Caki2 (cell line): Measurements from ENCODE around the gene VPS26A. TPM values are rescaled to one million over a fixed set of nuclear protein-coding genes. Genes with fewer than 3 reads are reported as not detected.
"Not testable (repeated sequence)": the region's sequence is repeated elsewhere in the genome, so short reads cannot be mapped to it uniquely, and the experiment has no call there.

Experiments
- DNase-seq: peaks from one replicate; pipeline ENCODE4 v3.0.0-alpha.2; 2015; ENCODE audit warnings: low read depth
- in situ Hi-C: cut with HindIII; loops from 2 replicates; pipeline ENCODE4 v1.10.0; 2016; ENCODE audit warnings: low sequenced_read_pairs, low pct_unique_long_range_greater_than_20kb, mixed read lengths
- total RNA-seq: library from RNA; depleted of rRNA; stranded (reverse); fragments of >200 nt; shearing (Covaris generic); gene quantifications from 2 replicates; pipeline ENCODE4 v1.2.3, GENCODE V29; 2014; ENCODE audit warnings: low replicate concordance

VPS26A gene
- total RNA-seq, 1 experiment from 2014 or later = 25.2 TPM

- no peak for DNase-seq
- in situ Hi-C loops = no loop called here
These were observed 28.0 kb downstream of the VPS26A start for GRCh38 chr10:69151984-69152383.

DNA sequence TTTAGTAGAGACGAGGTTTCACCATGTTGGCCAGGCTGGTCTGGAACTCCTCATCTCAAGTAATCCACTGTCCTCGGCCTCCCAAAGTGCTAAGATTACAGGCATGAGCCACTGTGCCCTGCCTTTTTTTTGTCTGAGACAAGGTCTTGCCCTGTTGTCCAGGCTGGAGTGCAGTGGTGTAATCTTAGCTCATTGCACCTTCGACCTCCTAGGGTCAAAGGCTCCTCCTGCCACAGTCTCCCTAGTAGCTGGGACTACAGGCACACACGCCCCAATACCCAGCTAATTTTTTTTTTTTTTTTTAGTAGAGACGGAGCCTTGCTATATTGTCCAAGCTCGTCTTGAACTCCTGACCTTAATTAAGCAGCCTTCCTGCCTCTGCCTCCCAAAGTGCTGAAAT is 29.2 kb downstream of the VPS26A start:
- in situ Hi-C loops = no loop called here
- no peak for DNase-seq

DNA sequence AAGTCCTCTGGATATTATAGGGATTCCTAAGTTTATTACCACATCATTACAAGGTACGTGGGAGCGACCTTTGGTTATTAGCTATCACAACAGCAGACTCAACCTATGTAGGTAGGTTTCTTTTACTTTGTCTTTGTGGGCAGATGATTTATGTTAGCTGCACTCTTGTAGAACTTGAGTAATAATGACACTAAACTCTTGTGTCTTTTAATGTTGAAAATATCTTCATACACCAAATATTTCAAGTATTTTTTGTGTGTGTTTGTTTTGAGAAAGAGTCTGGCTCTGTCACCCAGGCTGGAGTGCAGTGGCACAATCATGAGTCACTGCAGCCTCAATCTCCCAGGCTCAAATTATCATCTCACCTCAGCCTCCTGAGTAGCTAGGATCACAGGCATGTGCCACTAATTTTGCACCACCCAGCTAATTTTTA is 36.8 kb downstream of the VPS26A start:
- in situ Hi-C loops = no loop called here
- peak; percentile 65 for DNase-seq

DNA sequence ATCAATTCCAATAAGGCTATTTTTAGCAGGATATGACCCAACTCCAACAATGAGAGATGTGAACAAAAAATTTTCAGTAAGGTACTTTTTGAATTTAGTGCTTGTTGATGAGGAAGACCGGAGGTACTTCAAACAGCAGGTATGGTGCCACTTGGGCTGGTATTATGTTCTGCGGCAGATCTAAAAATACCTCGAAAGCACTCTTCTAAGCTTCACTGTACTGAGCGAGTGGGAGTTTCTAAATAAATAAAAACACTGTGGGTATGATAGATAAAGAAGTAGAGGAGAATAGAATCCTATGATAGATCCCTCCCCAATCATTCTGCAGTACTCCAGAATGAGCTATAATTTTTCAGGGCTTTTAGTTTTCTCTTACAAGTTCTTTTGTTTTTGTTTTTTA is 44.5 kb downstream of the VPS26A start:
- no peak for DNase-seq
- in situ Hi-C loops = no loop called here

- in situ Hi-C loops = no loop called here
- DNase-seq = no peak
These were observed 48.4 kb downstream of the VPS26A start for GRCh38 chr10:69172241-69172982.

GRCh38 chr10:69175326-69175725 is 51.3 kb downstream of the VPS26A start:
- in situ Hi-C loops, DNase-seq: not testable (repeated sequence)

- DNase-seq = no peak
- in situ Hi-C loops = no loop called here
These were observed 52.8 kb downstream of the VPS26A start for GRCh38 chr10:69176823-69177222.

DNA sequence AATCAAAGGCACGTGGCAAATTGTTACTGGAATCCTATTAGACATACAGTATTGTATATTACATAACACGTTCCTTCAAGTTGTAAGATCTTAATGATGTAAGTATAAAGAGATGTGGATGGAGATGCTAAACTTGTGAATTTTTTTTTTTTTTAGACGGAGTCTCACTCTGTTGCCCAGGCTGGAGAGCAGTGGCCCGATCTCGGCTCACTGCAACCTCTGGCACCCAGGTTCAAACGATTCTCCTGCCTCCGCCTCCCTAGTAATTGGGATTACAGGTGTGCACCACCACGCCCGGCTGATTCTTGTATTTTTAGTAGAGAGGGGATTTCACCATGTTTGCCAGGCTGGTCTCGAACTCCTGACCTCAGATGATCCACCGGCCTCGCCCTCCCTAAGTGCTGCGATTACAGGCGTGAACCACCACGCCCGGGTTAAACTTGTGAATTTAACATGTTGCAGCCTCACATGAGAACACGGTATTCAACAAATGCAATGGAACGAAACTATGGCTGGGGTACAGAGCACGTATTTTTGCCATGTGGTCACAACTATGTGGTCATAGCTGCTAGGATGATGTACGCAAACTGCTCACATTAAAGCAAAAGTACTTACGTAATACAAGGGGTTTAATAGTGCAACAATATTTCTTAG is 55.2 kb downstream of the VPS26A start:
- in situ Hi-C loops = no loop called here
- DNase-seq = no peak

GRCh38 chr10:69179743-69180524 is 56.0 kb downstream of the VPS26A start, which contains the start of gene SUPV3L1:
SUPV3L1 (plus strand) TSS chr10:69180234; CDS start chr10:69180292, 58 bp downstream.
- in situ Hi-C loops = no loop called here
- DNase-seq = peak; percentile 97

- no peak for DNase-seq
- in situ Hi-C loops = no loop called here
These were observed 56.7 kb downstream of the VPS26A start for GRCh38 chr10:69180525-69181204.

- no peak for DNase-seq
- in situ Hi-C loops = no loop called here
These were observed 57.5 kb downstream of the VPS26A start for GRCh38 chr10:69181433-69181832.

DNA sequence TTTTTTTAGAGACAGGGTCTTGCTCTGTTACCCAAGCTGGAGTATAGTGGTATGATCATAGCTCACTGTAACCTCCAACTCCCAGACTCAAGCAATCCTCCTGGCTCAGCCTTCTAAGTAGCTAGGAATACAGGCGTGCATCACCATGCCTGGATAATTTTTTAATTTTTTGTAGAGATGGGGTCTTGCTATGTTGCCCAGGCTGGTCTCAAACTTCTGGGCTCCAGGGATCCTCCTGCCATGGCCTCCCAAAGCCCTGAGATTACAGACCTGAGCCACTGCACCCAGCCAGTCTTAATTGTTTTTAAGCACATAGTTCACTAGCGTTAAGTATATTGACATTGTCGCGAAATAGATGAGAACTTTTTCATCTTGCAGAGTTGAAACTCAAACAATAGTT is 58.0 kb downstream of the VPS26A start:
- DNase-seq = no peak
- in situ Hi-C loops = no loop called here

GRCh38 chr10:69186524-69186923 is 62.5 kb downstream of the VPS26A start:
- in situ Hi-C loops = no loop called here
- DNase-seq = no peak

- DNase-seq = no peak
These were observed 77.1 kb downstream of the VPS26A start for GRCh38 chr10:69201045-69201444.

DNA sequence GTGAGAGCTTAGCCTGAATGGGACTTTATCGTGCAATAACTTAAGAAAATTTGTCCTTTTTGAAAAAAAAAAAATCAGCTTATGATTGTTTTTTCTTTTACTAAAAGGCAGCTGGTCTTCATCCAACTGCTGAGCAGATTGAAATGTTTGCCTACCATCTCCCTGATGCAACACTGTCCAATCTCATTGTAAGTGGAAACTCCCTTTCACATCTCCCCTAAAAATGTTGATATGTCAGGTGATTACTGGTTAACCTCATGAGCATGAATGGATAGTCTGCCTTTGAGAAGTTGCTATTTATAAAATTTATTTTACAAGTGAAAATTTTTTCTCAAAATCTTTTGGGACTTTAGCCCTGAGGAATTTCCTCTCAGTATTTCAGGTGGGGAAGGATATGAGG is 78.4 kb downstream of the VPS26A start:
- DNase-seq = no peak
- in situ Hi-C loops = no loop called here

More at GRCh38 chr10:69201045-69201444, 77.1 kb downstream of the VPS26A start:
- in situ Hi-C loops = no loop called here

DNA sequence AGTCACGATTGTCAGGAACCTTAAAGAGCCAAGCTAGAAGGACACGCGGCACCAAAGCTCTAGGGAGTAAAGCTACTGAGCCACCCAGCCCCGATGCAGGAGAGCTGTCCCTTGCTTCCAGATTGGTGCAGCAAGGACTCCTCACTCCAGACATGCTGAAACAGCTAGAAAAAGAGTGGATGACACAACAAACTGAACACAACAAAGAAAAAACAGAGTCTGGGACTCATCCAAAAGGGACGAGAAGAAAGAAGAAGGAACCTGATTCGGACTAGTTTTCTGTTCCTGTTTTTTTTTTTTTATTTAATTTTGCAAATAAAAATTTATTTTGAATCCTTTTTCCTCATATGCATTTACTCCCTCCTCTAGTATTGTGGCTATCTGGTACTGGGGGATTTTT is 84.8 kb downstream of the VPS26A start:
- in situ Hi-C loops = no loop called here
- no peak for DNase-seq

- DNase-seq = no peak
- in situ Hi-C loops = no loop called here
These were observed 86.0 kb downstream of the VPS26A start for GRCh38 chr10:69209787-69210484.

GRCh38 chr10:69211104-69211503 is 87.1 kb downstream of the VPS26A start:
- in situ Hi-C loops = no loop called here
- no peak for DNase-seq
